Stimulated activated memory B cell treated with anti-CD40 and anti-IgM and Interleukin-4, amounts not matched to agents 10 μg/mL and 1 μg/mL and 100 μg/mL, for 72 hours (primary cell): ENCODE data around the gene WNT9A.

Source experiments
- ATAC-seq: fragments of 150-1000 bp; cut with Tn5 transposase; 2 replicates; pipeline ENCODE4 v1.10.0; 2021
- H3K27ac Mint-ChIP-seq: one replicate; pipeline ENCODE4 v1.8.0; 2022; ENCODE audit warnings: mild to moderate bottlenecking, mixed read lengths
- H3K27me3 Mint-ChIP-seq: one replicate; pipeline ENCODE4 v1.8.0; 2022; ENCODE audit warnings: mixed read lengths
- H3K36me3 Mint-ChIP-seq: one replicate; pipeline ENCODE4 v1.8.0; 2022; ENCODE audit warnings: mixed read lengths
- H3K4me1 Mint-ChIP-seq: one replicate; pipeline ENCODE4 v1.8.0; 2022; ENCODE audit warnings: mixed read lengths
- H3K4me3 Mint-ChIP-seq: one replicate; pipeline ENCODE4 v1.8.0; 2022; ENCODE audit warnings: mild to moderate bottlenecking, moderate library complexity, mixed read lengths
- H3K9me3 Mint-ChIP-seq: one replicate; pipeline ENCODE4 v1.8.0; 2022; ENCODE audit warnings: mixed read lengths

WNT9A gene

DNA sequence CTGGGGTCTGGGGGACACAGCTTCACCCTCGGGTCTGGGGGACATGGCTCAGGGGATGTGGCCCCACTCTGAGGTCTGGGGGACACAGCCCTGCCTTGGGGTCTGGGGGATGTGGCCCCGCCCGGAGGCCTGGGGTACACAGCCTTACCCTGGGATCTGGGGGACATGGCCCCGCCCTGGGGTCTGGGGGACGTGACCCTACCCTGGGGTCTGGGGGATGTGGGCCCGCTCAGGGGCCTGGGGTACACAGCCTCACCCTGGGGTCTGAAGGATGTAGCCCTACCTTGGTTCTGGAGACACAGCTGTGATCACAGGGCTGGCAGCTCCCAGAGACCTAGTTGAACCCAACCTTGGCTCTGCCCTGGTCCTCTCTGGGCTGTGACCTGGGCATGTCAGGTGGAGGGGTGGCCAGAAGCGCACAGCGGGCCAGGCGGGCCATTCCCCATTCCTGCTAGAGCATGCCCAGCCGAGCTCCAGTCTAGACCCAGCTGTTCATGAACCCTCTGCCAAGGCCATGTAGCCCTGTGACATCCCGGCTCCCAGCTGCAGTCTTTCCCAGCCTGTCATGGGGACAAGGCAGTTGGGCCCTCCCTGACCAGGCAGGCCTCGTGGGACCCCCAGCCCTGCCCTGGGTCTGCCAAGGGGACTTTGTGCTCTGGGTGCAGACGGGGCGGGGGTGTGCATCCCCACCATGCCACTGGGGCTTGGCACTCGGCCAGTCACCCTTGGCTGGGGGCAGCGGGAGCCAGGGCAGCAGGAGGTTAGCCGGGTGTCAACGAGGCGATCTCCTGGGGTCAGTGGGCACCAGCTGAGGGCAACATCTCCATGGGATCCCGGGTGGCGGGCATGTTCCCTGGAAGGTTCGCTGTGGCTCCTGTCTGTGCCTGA, 43.9 kb downstream of the WNT9A start:
- peak; percentile 1 for ATAC-seq
- Mint-ChIP-seq H3K4me3 (no peak overlapping the region), H3K27me3 (peaks cover 16% of the 10 kb centered on the region), H3K36me3 (no peaks in the 10 kb centered on the region), H3K9me3 (no peaks in the 10 kb centered on the region), H3K27ac (no peak overlapping the region), H3K4me1 (no peaks in the 10 kb centered on the region)

GRCh38 chr1:227903061-227903521, 44.6 kb downstream of the WNT9A start:
- Mint-ChIP-seq H3K27me3 (peaks cover 11% of the 10 kb centered on the region), H3K4me1 (no peaks in the 10 kb centered on the region), H3K9me3 (no peaks in the 10 kb centered on the region), H3K36me3 (no peaks in the 10 kb centered on the region), H3K27ac (no peak overlapping the region), H3K4me3 (no peak overlapping the region)
- peak; percentile 44 for ATAC-seq

DNA sequence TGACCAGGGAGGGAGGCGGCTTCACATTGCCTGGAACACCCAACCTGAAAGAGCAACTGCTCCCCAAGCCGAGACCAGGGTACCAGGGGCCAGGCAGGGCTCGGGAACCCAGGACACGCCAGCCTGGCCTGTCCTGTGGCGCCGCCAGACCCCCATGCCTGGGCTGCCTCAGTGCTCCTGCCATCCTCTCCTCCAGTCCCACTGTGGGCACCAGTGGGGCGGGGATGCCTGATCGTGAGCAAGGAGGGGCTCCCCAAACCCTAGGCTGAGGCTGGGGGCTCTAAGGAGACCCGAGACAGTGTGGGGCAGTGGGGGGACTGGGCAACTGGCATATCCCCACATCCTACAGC, 45.1 kb downstream of the WNT9A start:
- no peak for ATAC-seq
- Mint-ChIP-seq H3K27me3 (peaks cover 11% of the 10 kb centered on the region), H3K9me3 (no peaks in the 10 kb centered on the region), H3K36me3 (no peaks in the 10 kb centered on the region), H3K4me3 (no peak overlapping the region), H3K27ac (no peak overlapping the region), H3K4me1 (no peaks in the 10 kb centered on the region)

GRCh38 chr1:227901906-227902640, 45.7 kb downstream of the WNT9A start:
- H3K4me1 Mint-ChIP-seq: no peaks in the 10 kb centered on the region
- no peaks in the 10 kb centered on the region for H3K36me3 Mint-ChIP-seq
- ATAC-seq: no peak
- H3K27ac Mint-ChIP-seq: no peak overlapping the region
- H3K4me3 Mint-ChIP-seq: no peak overlapping the region
- H3K9me3 Mint-ChIP-seq: no peaks in the 10 kb centered on the region
- peaks cover 11% of the 10 kb centered on the region for H3K27me3 Mint-ChIP-seq

GRCh38 chr1:227901239-227901905, 46.4 kb downstream of the WNT9A start:
- H3K9me3 Mint-ChIP-seq: no peaks in the 10 kb centered on the region
- no peaks in the 10 kb centered on the region for H3K4me1 Mint-ChIP-seq
- H3K27ac Mint-ChIP-seq: no peak overlapping the region
- H3K36me3 Mint-ChIP-seq: no peaks in the 10 kb centered on the region
- peaks cover 11% of the 10 kb centered on the region for H3K27me3 Mint-ChIP-seq
- no peak overlapping the region for H3K4me3 Mint-ChIP-seq
- no peak for ATAC-seq

DNA sequence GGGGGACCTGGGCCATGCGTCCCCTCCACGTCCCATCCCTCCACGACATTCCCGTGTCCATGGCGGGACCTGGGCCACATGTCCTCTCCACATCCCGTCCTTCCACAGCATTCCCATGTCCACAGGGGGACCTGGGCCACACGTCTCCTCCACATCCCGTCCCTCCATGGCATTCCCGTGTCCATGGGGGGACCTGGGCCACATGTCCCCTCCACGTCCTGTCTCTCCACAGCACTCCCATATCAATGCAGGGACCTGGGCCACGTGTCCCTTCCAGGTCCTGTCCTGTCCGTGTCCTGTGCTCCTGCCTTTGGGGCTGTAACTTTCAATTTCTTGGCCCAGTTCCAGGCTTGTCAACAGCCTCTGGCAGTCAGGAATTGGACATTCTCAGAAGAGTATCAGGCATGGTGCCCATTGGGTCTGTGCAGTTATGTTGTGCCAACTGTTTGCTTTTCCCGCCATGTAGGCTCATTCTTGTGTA, 47.1 kb downstream of the WNT9A start:
- Mint-ChIP-seq H3K27me3 (peaks cover 8% of the 10 kb centered on the region), H3K4me1 (no peaks in the 10 kb centered on the region), H3K9me3 (no peaks in the 10 kb centered on the region), H3K27ac (no peak overlapping the region), H3K4me3 (no peak overlapping the region), H3K36me3 (no peaks in the 10 kb centered on the region)
- ATAC-seq: no peak

GRCh38 chr1:227899820-227900449, 47.8 kb downstream of the WNT9A start:
- Mint-ChIP-seq H3K27me3 (peaks cover 1% of the 10 kb centered on the region), H3K4me1 (no peaks in the 10 kb centered on the region), H3K27ac (no peak overlapping the region), H3K4me3 (no peak overlapping the region), H3K9me3 (no peaks in the 10 kb centered on the region), H3K36me3 (no peaks in the 10 kb centered on the region)
- no peak for ATAC-seq

DNA sequence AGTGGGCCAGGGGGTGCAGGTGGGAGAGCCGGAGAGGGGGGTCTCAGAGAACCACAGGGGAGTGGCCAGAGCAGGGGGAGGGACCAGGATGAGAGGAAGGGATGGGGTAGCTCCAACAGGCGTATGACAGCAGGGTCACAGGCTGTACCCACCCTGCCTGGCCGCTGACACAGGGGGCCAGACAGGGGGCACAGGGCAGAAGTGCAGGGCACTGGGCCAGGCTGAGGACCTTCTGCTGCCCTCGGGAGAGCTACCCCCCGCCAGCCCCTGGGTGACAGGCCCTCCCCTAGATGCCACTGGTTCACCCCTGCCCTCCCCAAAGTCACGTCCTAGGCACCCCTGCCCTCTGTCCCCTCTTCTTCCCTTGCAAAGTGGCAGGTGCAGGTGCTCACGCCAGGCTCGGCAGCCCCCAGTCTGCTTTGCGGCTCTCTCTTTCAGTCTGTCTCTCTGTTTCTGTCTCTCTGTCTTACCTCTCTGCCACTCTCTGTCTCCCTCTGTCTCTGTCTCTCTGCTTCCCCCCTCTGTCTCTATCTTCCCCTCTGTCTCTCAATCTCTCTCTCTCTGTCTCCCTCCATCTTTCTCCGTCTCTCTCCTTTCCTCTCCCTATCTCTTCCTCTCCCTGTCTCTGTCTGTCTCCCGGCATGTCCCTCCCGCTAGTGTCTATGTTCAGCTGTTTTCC, 48.5 kb downstream of the WNT9A start:
- H3K9me3 Mint-ChIP-seq: no peaks in the 10 kb centered on the region
- H3K36me3 Mint-ChIP-seq: no peaks in the 10 kb centered on the region
- peak; percentile 5 for ATAC-seq
- H3K4me1 Mint-ChIP-seq: no peaks in the 10 kb centered on the region
- no peak overlapping the region for H3K4me3 Mint-ChIP-seq
- no peak overlapping the region for H3K27ac Mint-ChIP-seq
- no peaks in the 10 kb centered on the region for H3K27me3 Mint-ChIP-seq

GRCh38 chr1:227898502-227899140, 49.1 kb downstream of the WNT9A start:
- H3K27me3 Mint-ChIP-seq: no peaks in the 10 kb centered on the region
- no peak overlapping the region for H3K27ac Mint-ChIP-seq

DNA sequence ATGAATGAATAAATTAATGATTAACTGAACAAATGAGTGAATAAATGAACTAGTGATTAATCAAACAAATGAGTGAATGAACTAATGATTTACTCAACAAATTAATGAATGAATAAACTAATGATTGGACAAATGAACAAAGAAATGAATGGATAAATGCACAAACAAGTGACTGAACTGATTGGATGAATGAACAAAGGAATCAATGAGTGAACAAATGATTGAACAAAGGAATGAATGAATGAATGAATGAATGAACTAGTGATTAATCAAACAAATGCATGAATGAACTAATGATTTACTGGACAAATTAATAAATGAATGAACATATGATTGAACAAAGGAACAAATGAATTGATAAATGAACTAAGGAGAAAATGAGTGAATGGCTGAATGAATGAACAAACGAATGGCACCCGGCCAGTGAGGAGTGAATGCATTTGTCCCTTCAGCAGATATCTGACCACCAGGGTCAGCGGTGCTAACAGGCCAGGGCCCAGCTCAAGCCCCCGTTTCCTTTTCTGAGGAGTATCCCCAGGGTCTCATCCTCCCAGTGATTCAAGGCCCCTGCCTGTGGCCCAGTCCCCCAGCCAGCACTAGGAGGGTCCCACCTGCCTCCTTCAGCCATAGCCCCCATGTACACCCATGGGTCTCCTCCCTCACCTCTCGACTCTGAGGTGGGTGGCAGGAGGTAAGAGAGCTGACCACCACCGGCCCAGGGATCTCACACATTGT, 49.9 kb downstream of the WNT9A start:
- Mint-ChIP-seq H3K4me1 (no peaks in the 10 kb centered on the region), H3K27ac (no peak overlapping the region), H3K36me3 (no peaks in the 10 kb centered on the region), H3K27me3 (no peaks in the 10 kb centered on the region), H3K4me3 (no peak overlapping the region), H3K9me3 (no peaks in the 10 kb centered on the region)
- no peak for ATAC-seq

More at GRCh38 chr1:227898502-227899140, 49.1 kb downstream of the WNT9A start:
- Mint-ChIP-seq H3K4me3 (no peak overlapping the region), H3K36me3 (no peaks in the 10 kb centered on the region), H3K4me1 (no peaks in the 10 kb centered on the region), H3K9me3 (no peaks in the 10 kb centered on the region)
- ATAC-seq: no peak

DNA sequence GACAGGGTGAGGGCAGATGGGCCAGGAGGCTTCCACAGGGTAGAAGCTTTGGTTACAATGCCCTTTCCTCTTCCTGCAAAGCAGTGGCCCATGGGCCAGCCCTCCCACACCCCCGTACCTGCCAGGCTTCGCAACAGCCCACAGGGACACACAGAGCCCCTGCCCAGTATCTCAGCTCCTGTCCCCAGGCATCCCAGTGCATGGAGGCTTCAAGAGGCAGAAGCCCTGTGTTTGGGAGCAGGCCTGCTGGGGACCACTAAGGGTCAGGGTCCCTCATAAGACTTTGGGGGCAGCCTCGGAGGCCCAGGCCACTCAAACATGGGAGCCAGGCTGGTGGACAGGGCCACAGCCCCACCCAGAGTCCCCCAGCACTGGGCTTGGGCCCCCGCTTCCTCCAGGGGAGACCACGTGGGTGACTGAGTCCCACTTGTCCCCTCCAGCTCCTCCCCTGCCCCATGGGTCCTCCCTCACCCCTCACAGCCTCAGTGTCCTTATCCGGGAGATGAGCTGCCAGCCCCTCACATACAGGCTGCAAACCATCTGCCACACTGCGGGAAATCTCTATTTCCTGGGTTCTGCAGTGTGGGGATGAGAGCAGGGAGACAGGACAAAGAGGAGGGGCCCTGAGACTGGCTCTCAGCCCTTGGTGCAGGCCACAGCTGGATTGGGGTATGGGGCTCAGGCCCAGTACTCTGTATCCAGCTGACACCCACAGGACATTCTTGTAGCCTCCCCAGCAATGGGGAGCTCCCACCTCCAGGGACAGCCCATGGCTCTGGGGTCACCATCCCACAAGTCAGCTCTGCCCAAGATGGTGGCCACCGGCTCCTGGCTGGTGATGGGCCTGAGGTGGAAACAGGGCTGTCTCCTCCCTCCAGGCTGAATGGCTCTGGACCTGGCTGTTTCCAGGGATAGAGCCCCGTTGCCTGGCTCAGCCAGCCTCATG, 50.7 kb downstream of the WNT9A start:
- no peaks in the 10 kb centered on the region for H3K4me1 Mint-ChIP-seq
- no peak overlapping the region for H3K27ac Mint-ChIP-seq
- H3K4me3 Mint-ChIP-seq: no peak overlapping the region
- H3K9me3 Mint-ChIP-seq: no peaks in the 10 kb centered on the region
- H3K27me3 Mint-ChIP-seq: no peaks in the 10 kb centered on the region
- ATAC-seq: no peak
- H3K36me3 Mint-ChIP-seq: no peaks in the 10 kb centered on the region

DNA sequence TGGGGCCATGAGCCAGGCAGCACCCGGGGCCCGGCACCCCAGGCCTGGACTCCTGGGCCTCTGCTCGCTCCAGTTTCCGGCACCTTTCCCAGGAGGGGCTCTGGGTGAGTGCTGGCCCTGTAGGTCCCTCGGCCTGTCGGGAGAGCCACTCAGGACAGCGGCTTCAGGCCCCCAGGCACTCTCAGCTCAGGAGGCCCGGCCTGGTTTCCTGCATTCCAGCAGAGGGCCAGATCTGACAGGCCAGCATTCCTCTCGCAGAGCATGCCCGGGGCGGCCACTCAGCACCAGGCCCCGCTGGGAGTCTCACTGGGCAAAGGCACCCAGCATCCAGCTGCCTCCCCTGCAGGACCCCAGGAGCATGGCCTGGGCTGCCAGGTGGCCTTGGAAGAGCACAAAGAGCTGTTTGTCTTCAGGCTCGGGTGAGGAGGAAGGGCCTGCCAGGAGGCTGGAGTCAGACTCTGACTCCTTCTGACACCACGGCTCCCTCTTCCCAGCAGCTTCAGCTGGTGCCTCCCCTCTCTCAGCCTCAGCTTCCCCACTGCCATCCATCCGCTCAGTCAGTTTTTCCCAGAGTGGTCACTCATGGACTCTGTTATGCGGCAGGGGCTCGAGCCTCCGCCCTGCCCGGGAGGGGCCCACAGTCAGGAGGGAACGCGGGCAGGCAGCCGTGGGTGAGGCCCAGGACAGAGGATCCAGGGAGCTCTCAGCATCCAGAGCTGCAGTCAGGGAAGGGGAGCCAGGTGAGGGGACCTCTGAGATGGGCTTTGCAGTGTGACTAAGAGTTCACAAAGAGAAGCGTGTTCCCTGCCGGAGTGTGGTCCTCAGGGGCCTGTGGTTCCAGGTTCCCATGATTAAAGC, 51.7 kb downstream of the WNT9A start:
- no peaks in the 10 kb centered on the region for H3K4me1 Mint-ChIP-seq
- H3K36me3 Mint-ChIP-seq: no peaks in the 10 kb centered on the region
- H3K27me3 Mint-ChIP-seq: no peaks in the 10 kb centered on the region
- no peak overlapping the region for H3K4me3 Mint-ChIP-seq
- H3K9me3 Mint-ChIP-seq: no peaks in the 10 kb centered on the region
- H3K27ac Mint-ChIP-seq: no peak overlapping the region
- no peak for ATAC-seq
